ENCODE data around the gene CYTIP. TPM values are rescaled to one million over a fixed set of nuclear protein-coding genes. Genes with fewer than 3 reads are reported as not detected.
A peak's percentile ranks its signal among the peaks of the same experiment; 100 is the strongest.

The CYTIP gene
- total RNA-seq, 8 experiments from 2014 or later = 0.07 to 0.52 TPM; not detected in 6

GRCh38 chr2:157427922-157428303 is 16.0 kb downstream of the CYTIP start:
- no peak overlapping the region for H3K27ac ChIP-seq
- no peak overlapping the region for H3K4me3 ChIP-seq
- in situ Hi-C loops (cut with MboI; ENCODE audit: low pct_unique_long_range_greater_than_20kb in 2 of 9, low sequenced_read_pairs in 9 of 9, unreplicated experiment in 9 of 9) = no loop called here
- no peaks in the 10 kb centered on the region for H3K4me1 ChIP-seq (replicated peaks in 1 of 2)
- ATAC-seq (replicated peaks in 6 of 8) = no peak

GRCh38 chr2:157427003-157427921 is 16.6 kb downstream of the CYTIP start:
- no peak for ATAC-seq (replicated peaks in 6 of 8)
- no peak overlapping the region for H3K4me3 ChIP-seq
- WGBS, 10 experiments = 23 to 92% (median 62%) methylated on average over 2 to 6 of the region's 6 CpGs
- no peak overlapping the region for H3K27ac ChIP-seq
- H3K4me1 ChIP-seq (replicated peaks in 1 of 2) = no peaks in the 10 kb centered on the region
- in situ Hi-C loops (cut with MboI; ENCODE audit: low pct_unique_long_range_greater_than_20kb in 2 of 9, low sequenced_read_pairs in 9 of 9, unreplicated experiment in 9 of 9) = no loop called here

GRCh38 chr2:157426477-157426994 is 17.4 kb downstream of the CYTIP start:
- no peaks in the 10 kb centered on the region for H3K4me1 ChIP-seq (replicated peaks in 1 of 2)
- in situ Hi-C loops (cut with MboI; ENCODE audit: low pct_unique_long_range_greater_than_20kb in 2 of 9, low sequenced_read_pairs in 9 of 9, unreplicated experiment in 9 of 9) = no loop called here
- ATAC-seq (replicated peaks in 6 of 8) = no peak
- WGBS, 10 experiments = 13 to 100% (median 76%) methylated on average over 1 to 4 of the region's 4 CpGs; no CpG with 5 or more reads in 3 of the 10 experiments
- H3K27ac ChIP-seq = no peak overlapping the region
- no peak overlapping the region for H3K4me3 ChIP-seq

GRCh38 chr2:157424374-157424773 is 19.5 kb downstream of the CYTIP start:
- WGBS, 10 experiments = 0 to 100% (median 83%) methylated on average over 1 of the region's 1 CpG; no CpG with 5 or more reads in 3 of the 10 experiments
- Histone ChIP-seq H3K27ac (no peak overlapping the region), H3K4me1 (replicated peaks in 1 of 2) (no peaks in the 10 kb centered on the region), H3K4me3 (no peak overlapping the region)
- no peak for ATAC-seq (replicated peaks in 6 of 8)
- in situ Hi-C loops (cut with MboI; ENCODE audit: low pct_unique_long_range_greater_than_20kb in 2 of 9, low sequenced_read_pairs in 9 of 9, unreplicated experiment in 9 of 9) = no loop called here

- Histone ChIP-seq H3K4me3 (no peak overlapping the region), H3K4me1 (replicated peaks in 1 of 2) (no peaks in the 10 kb centered on the region), H3K27ac (no peak overlapping the region)
- 33 to 100% (median 93%) methylated on average over 1 to 3 of the region's 3 CpGs for WGBS, 10 experiments
- no peak for ATAC-seq (replicated peaks in 6 of 8)
- in situ Hi-C loops (cut with MboI; ENCODE audit: low pct_unique_long_range_greater_than_20kb in 2 of 9, low sequenced_read_pairs in 9 of 9, unreplicated experiment in 9 of 9) = no loop called here
Observed at GRCh38 chr2:157421964-157422363, 21.9 kb downstream of the CYTIP start.

- ATAC-seq (replicated peaks in 6 of 8) = no peak
- in situ Hi-C loops (cut with MboI; ENCODE audit: low pct_unique_long_range_greater_than_20kb in 2 of 9, low sequenced_read_pairs in 9 of 9, unreplicated experiment in 9 of 9) = no loop called here
- 0 to 100% (median 55%) methylated on average over 1 to 2 of the region's 2 CpGs for WGBS, 10 experiments
- no peak overlapping the region for H3K27ac ChIP-seq
- no peaks in the 10 kb centered on the region for H3K4me1 ChIP-seq (replicated peaks in 1 of 2)
- no peak overlapping the region for H3K4me3 ChIP-seq
Observed at GRCh38 chr2:157421331-157421944, 22.5 kb downstream of the CYTIP start.

GRCh38 chr2:157420771-157421323 is 23.0 kb downstream of the CYTIP start:
- 10 to 93% (median 80%) methylated on average over 1 to 4 of the region's 4 CpGs for WGBS, 10 experiments

GRCh38 chr2:157419031-157419575 is 24.8 kb downstream of the CYTIP start:
- no peak overlapping the region for H3K4me3 ChIP-seq
- no peak for ATAC-seq (replicated peaks in 6 of 8)
- H3K4me1 ChIP-seq (replicated peaks in 1 of 2) = no peaks in the 10 kb centered on the region
- WGBS, 10 experiments = 0 to 100% (median 83%) methylated on average over 1 to 10 of the region's 12 CpGs; no CpG with 5 or more reads in 1 of the 10 experiments
- in situ Hi-C loops (cut with MboI; ENCODE audit: low pct_unique_long_range_greater_than_20kb in 2 of 9, low sequenced_read_pairs in 9 of 9, unreplicated experiment in 9 of 9) = no loop called here
- H3K27ac ChIP-seq = no peak overlapping the region

More at GRCh38 chr2:157420771-157421323, 23.0 kb downstream of the CYTIP start:
- Histone ChIP-seq H3K27ac (no peak overlapping the region), H3K4me3 (no peak overlapping the region), H3K4me1 (replicated peaks in 1 of 2) (no peaks in the 10 kb centered on the region)
- in situ Hi-C loops (cut with MboI; ENCODE audit: low pct_unique_long_range_greater_than_20kb in 2 of 9, low sequenced_read_pairs in 9 of 9, unreplicated experiment in 9 of 9) = no loop called here
- no peak for ATAC-seq (replicated peaks in 6 of 8)

- WGBS, 10 experiments = 7 to 100% (median 80%) methylated on average over 1 to 4 of the region's 4 CpGs
- Histone ChIP-seq H3K4me3 (no peak overlapping the region), H3K27ac (no peak overlapping the region), H3K4me1 (replicated peaks in 1 of 2) (no peaks in the 10 kb centered on the region)
- in situ Hi-C loops (cut with MboI; ENCODE audit: low pct_unique_long_range_greater_than_20kb in 2 of 9, low sequenced_read_pairs in 9 of 9, unreplicated experiment in 9 of 9) = no loop called here
- peak in 1 of 8 experiments; percentile 27 for ATAC-seq (replicated peaks in 6 of 8)
Observed at GRCh38 chr2:157418239-157418641, 25.6 kb downstream of the CYTIP start.

- in situ Hi-C loops (cut with MboI; ENCODE audit: low pct_unique_long_range_greater_than_20kb in 2 of 9, low sequenced_read_pairs in 9 of 9, unreplicated experiment in 9 of 9) = no loop called here
- no peak overlapping the region for H3K4me3 ChIP-seq
- H3K27ac ChIP-seq = no peak overlapping the region
- ATAC-seq (replicated peaks in 6 of 8) = no peak
- 20 to 100% (median 75%) methylated on average over 1 to 8 of the region's 13 CpGs; no CpG with 5 or more reads in 3 of the 10 experiments for WGBS, 10 experiments
- H3K4me1 ChIP-seq (replicated peaks in 1 of 2) = no peaks in the 10 kb centered on the region
Observed at GRCh38 chr2:157415591-157416101, 28.2 kb downstream of the CYTIP start.

GRCh38 chr2:157414050-157414449 is 29.8 kb downstream of the CYTIP start:
- WGBS, 10 experiments = 50 to 100% (median 83%) methylated on average over 1 of the region's 1 CpG; no CpG with 5 or more reads in 3 of the 10 experiments
- Histone ChIP-seq H3K27ac (no peak overlapping the region), H3K4me3 (no peak overlapping the region), H3K4me1 (replicated peaks in 1 of 2) (no peaks in the 10 kb centered on the region)
- no peak for ATAC-seq (replicated peaks in 6 of 8)
- in situ Hi-C loops (cut with MboI; ENCODE audit: low pct_unique_long_range_greater_than_20kb in 2 of 9, low sequenced_read_pairs in 9 of 9, unreplicated experiment in 9 of 9) = no loop called here

GRCh38 chr2:157413326-157414035 is 30.4 kb downstream of the CYTIP start:
- WGBS, 10 experiments = 41 to 89% (median 77%) methylated on average over 2 to 4 of the region's 4 CpGs; no CpG with 5 or more reads in 1 of the 10 experiments

More at GRCh38 chr2:157413326-157414035, 30.4 kb downstream of the CYTIP start:
- no peak overlapping the region for H3K27ac ChIP-seq
- in situ Hi-C loops (cut with MboI; ENCODE audit: low pct_unique_long_range_greater_than_20kb in 2 of 9, low sequenced_read_pairs in 9 of 9, unreplicated experiment in 9 of 9) = no loop called here
- H3K4me3 ChIP-seq = no peak overlapping the region
- no peaks in the 10 kb centered on the region for H3K4me1 ChIP-seq (replicated peaks in 1 of 2)
- ATAC-seq (replicated peaks in 6 of 8) = no peak

All from motor neuron (in vitro differentiated cells).